Umbilical cord (tissue), 2 donors: Measurements from ENCODE around the gene CALHM3. TPM values are rescaled to one million over a fixed set of nuclear protein-coding genes. Genes with fewer than 3 reads are reported as not detected.

Experiments
- DNase-seq: peaks from one replicate; pipeline ENCODE4 v3.0.0-alpha.2; 2015; ENCODE audit warnings: low spot score
- total RNA-seq: library from RNA; depleted of rRNA; stranded (reverse); fragments of >200 nt; gene quantifications from one replicate; pipeline ENCODE4 v1.2.3, GENCODE V29; 2014; ENCODE audit warnings: low replicate concordance; ENCODE audit not compliant: insufficient read depth

CALHM3 gene
- total RNA-seq, 1 donor from 2014 or later, result not detected

- DNase-seq, result no peak
Observed at GRCh38 chr10:103475437-103475836, 3.6 kb downstream of the CALHM3 start.

DNA sequence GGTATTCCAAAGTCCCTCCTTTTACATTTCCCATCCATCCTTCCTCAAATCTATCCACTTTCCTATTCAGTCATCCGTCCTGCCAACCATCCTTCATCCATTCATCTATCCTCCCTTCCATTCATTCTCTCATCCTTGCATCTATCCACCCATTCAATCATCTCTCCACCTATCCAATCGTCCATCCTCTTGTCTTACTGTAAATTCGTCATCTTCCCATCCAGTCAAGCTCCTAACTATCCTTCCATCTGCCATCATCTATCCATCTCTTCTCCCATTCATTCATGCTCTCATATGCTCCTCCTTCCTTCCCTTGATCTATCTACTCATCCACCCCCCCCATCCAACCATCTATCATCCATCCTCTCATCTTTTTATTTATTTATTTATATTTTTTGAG lies 5.0 kb downstream of the CALHM3 start:
- no peak for DNase-seq

GRCh38 chr10:103473261-103473671 lies 5.8 kb downstream of the CALHM3 start:
- no peak for DNase-seq

DNA sequence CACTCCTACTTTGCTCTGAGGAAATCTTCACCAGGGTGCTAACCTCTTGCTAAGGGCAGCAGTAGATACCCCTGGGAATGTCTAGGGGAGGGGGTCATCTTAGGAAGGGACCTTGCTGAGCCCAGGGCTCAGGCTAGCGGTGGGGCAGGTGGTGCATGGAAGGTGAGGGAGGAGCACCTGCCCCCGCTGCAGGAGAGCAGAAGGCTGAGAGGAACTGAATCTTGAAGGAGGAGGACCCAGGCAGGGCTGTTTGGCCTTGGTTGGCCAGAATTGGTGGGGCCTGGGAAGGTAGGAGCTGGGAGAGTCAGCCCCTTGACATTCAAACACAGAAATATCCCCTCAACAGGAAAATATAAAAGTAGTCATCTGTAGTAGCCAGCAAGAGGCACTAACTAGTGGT lies 7.0 kb downstream of the CALHM3 start:
- DNase-seq, result no peak

DNA sequence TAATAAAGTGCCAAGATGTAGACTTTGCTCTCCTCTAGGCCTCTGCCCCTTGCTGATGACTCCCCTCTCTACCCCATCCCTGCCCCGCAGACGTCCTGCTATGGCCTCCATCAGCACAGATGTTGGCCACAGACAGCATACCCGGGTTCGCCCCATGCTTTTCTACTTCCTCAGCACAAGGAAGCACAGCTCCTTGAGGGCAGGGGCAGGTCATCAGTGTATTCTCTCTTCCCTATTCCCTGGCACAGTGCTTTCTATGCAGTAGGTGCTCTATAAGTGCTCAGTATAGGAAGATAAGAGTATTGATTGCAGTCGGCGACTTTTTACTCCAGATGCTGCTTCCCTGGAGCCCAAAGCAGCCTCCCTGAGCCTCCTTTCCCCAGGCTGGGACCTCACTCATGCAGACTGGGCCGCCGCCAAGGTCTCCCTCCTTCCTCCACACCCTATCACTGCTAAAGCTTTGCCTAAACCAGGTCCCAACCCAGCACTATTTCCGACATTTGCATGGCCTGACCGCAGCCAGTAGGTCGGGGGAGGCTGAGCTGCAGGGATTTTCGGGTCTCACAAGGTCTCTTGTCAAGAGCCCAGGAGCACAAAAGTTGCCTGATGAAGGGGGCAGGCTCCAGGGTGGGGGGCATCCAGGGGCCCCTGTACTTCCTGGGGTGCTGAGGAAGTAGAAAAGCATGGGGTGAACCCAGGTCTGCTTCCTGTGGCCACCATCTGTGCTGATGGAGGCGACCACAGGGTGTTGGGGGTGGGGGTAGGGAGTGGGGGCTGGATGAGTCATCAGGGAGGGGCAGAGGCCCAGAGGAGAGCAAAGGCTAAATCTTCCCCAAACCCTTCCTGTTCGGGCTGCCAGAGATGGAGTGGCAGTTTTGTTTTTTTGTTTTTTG lies 8.0 kb downstream of the CALHM3 start:
- DNase-seq, result peak; percentile 79

GRCh38 chr10:103469201-103469600 lies 9.8 kb downstream of the CALHM3 start:
- DNase-seq, result no peak

- no peak for DNase-seq
Observed at GRCh38 chr10:103467406-103467805, 11.6 kb downstream of the CALHM3 start.

DNA sequence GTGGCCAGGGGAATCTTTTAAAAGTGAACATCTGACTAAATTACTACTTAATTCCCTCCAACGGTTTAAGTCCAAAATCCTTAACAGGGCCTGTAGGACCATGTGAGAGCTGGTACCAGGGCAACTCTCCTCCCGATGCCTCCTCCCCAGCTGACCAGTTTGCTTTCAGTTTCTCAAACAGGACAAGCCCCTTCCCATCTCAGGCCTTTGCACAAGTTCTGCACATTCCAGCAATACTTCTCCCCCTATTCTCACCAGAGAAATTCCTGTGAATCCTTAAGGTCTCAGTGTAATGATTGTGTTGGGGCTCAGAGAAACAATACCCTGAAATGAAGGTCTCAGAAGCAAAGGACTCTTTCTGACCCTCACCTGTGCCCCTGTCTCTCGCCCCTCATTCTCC lies 12.3 kb downstream of the CALHM3 start:
- no peak for DNase-seq

- no peak for DNase-seq
Observed at GRCh38 chr10:103465411-103466179, 13.4 kb downstream of the CALHM3 start.

- no peak for DNase-seq
Observed at GRCh38 chr10:103463499-103463898, 15.5 kb downstream of the CALHM3 start.

DNA sequence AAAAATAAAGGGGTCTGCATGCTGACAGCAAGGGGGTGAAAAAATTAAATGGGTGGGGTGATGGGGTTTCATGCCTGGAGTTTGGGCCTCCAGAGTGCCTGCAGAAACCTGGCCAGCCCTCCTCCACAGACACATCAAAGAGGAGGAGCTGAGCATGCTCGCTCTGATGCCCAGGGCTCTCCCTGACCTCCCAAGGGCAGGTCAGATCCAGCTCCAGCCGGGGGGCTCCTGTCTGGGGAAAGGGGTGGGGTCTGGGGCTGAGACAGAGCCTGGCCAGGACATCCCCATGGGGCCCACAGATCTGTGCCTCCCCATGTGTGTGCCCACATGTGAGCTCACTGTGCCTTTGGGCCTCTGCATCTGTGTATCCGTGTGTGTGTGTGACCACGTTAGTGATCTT lies 19.4 kb downstream of the CALHM3 start:
- DNase-seq, result no peak

GRCh38 chr10:103458720-103459119 lies 20.3 kb downstream of the CALHM3 start, which contains the start of gene CALHM1:
CALHM1 (minus strand) TSS chr10:103458900; CDS start chr10:103458751, 149 bp downstream.
- DNase-seq, result no peak

DNA sequence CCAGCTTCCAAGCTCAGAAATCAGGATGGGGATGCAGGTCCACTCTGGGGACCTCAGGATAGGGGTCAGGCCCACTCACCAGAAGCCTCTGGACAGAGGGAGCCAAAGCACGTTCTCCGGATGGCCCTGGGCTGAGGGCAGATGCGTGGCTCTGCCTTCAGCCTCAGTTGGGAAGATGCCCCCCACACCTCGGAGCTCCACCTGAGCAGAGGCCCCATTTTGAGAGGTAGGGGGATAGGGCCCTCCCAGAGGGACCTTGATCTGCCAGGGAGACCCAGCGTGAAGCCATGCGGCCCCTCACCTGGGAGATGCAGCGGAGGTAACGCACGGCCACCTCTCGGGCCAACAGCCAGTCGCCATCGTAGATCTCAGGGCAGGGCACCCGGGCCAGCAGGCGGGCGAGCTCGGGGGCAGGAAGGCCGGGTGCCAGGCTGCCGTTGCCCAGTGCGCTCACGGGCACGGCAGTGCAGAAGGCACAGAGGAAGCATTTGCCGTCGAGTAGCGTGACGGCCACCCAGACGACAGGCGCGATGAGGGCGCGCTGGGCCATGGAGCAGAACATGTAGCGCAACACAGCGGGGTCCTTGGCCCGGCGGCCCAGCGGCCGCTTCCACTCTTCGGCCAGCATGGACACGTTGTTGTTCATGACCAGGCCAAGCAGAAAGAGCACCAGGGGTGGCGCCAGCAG lies 21.0 kb downstream of the CALHM3 start:
- DNase-seq, result no peak

- DNase-seq, result no peak
Observed at GRCh38 chr10:103457176-103457712, 21.8 kb downstream of the CALHM3 start.

DNA sequence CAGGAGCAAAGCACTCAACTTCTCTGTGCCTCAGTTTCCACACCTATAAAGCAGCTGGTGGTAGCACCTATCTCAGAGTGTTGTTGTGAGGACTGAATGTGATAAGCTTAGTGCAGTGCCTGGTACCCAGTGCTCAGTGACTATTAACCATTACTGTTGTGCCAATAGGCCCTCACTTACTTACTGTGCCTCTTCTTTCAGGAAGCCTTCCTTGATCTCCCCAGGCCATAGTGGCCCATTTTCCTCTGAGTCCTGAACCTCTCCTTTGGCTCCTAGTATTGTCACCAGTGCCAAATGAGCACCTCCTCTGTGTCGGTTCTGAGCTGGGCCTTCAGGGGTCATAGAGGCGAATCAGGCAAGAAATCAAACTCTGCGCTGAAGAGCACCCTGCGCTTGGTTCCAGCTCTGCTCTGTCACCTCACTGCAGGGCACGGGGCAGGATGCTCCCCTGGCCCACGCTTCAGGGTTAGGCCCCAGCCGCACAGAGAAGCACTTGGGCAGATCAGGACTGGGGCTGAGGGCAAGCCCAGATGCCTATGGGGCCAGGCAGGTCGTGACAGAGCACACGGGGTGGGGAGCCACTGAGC lies 22.9 kb downstream of the CALHM3 start:
- DNase-seq, result no peak

DNA sequence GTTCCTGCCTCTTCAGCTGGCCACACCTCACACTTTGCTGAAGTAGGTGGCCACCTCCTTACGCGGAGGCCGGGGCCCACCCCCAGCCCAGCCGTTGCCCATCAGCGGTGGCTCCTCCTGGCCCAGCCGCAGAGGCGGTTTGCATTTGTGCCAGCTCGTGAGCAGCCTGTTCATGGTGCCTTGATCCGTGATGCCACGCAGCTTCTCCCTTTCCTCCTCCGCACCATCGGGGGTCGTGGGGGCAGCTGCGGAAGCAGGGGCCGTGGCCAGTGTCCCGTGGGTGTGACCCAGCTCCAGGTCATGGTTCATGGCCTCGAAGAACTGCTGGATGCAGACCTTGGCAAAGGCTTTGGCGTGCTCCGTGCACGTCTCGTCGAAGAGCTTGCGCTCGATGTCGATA lies 23.8 kb downstream of the CALHM3 start:
- DNase-seq, result no peak

DNA sequence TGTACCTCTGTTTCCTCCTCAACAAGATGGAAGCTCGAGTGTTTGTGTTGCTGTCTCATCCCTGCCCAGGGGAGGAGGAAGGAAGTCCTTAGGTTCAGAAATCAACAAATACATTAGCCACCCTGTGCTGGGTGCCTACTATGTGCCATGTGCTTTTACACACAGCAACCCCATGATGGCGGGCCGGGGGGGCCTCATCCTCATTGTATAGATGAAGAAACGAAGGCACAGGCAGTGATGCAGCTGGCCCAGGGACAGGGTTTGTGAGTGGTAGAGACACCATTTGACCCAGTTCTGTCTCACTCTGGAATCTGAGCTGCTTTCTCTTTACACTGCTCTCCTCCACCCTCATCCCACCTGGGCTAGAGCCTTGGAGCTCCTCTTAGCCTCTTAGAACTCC lies 25.0 kb downstream of the CALHM3 start:
- no peak for DNase-seq

- peak; percentile 19 for DNase-seq
Observed at GRCh38 chr10:103452506-103453230, 26.4 kb downstream of the CALHM3 start.

- DNase-seq, result peak; percentile 91
Observed at GRCh38 chr10:103451831-103452505, 27.1 kb downstream of the CALHM3 start, which contains the start of gene CALHM2. CALHM2 (minus strand) TSS chr10:103452370; CDS start chr10:103449941, 2,429 bp downstream.
